Hepatocyte (in vitro differentiated cells): Measurements from ENCODE around the gene GUCY2F. TPM values are rescaled to one million over a fixed set of nuclear protein-coding genes. Genes with fewer than 3 reads are reported as not detected.

ENCODE experiments used
- DNase-seq: peaks from one replicate; pipeline ENCODE4 v3.0.0-alpha.2; 2016; ENCODE audit warnings: low spot score
- H2AFZ ChIP-seq: fragments of 200-600 bp; sonication (generic); 2 replicates; pipeline ENCODE4 v1.6.0; 2016; ENCODE audit warnings: antibody characterized with exemption, mild to moderate bottlenecking
- H3K27ac ChIP-seq: fragments of 200-600 bp; sonication (generic); 2 replicates; pipeline ENCODE4 v1.5.1; 2016; ENCODE audit warnings: mild to moderate bottlenecking
- H3K27me3 ChIP-seq: fragments of 200-600 bp; sonication (generic); 2 replicates; pipeline ENCODE4 v1.6.1; 2016
- H3K36me3 ChIP-seq: fragments of 200-600 bp; sonication (generic); replicated peaks from 2 replicates; pipeline ENCODE4 v1.5.1; 2016; ENCODE audit warnings: low read depth; ENCODE audit not compliant: insufficient read depth
- H3K4me1 ChIP-seq: fragments of 200-600 bp; sonication (generic); 2 replicates; pipeline ENCODE4 v1.5.1; 2016; ENCODE audit warnings: mild to moderate bottlenecking, moderate library complexity; ENCODE audit not compliant: insufficient read depth
- H3K4me2 ChIP-seq: fragments of 200-600 bp; sonication (generic); 2 replicates; pipeline ENCODE4 v1.6.0; 2016
- H3K4me3 ChIP-seq: fragments of 200-600 bp; sonication (generic); 2 replicates; pipeline ENCODE4 v1.5.1; 2016; ENCODE audit warnings: mild to moderate bottlenecking
- H3K79me2 ChIP-seq: fragments of 200-600 bp; sonication (generic); 2 replicates; pipeline ENCODE4 v1.6.0; 2017; ENCODE audit warnings: mild to moderate bottlenecking
- H3K9me2 ChIP-seq: fragments of 200-600 bp; sonication (generic); replicated peaks from 2 replicates; pipeline ENCODE4 v1.6.0; 2017; ENCODE audit warnings: mild to moderate bottlenecking; ENCODE audit not compliant: insufficient read depth
- H3K9me3 ChIP-seq: fragments of 200-600 bp; sonication (generic); 2 replicates; pipeline ENCODE4 v1.5.1; 2016; ENCODE audit warnings: low read depth, mild to moderate bottlenecking
- H4K20me1 ChIP-seq: fragments of 200-600 bp; sonication (generic); 2 replicates; pipeline ENCODE4 v1.6.0; 2016; ENCODE audit warnings: mild to moderate bottlenecking; ENCODE audit not compliant: insufficient read depth, poor library complexity, severe bottlenecking
- EZH2 ChIP-seq: fragments of 200-600 bp; sonication (generic); IDR thresholded peaks from 2 replicates; pipeline ENCODE4 v1.6.1; 2016; ENCODE audit warnings: antibody characterized with exemption, mild to moderate bottlenecking, borderline replicate concordance
- EZH2phosphoT487 ChIP-seq: fragments of 200-600 bp; sonication (generic); IDR thresholded peaks from one replicate; pipeline ENCODE4 v1.6.1; 2018; ENCODE audit warnings: antibody characterized with exemption, mild to moderate bottlenecking, low read depth, moderate library complexity; ENCODE audit not compliant: unreplicated experiment, severe bottlenecking
- WGBS: methylation state at CpG from one replicate; pipeline ENCODE4 v1.1.6; 2016; ENCODE audit warnings: low lambda C conversion rate; ENCODE audit errors: missing lambda C conversion rate; 5-methylcytosine and 5-hydroxymethylcytosine counted together
- polyA plus RNA-seq: library from polyadenylated mRNA; unstranded; fragments of >200 nt; fragmentation: Nextera tagmentation; extraction: Ambion mirVana; gene quantifications from 2 replicates; pipeline ENCODE4 v1.2.1, GENCODE V29; 2016
- total RNA-seq: library from RNA; depleted of rRNA; stranded (reverse); fragments of >200 nt; gene quantifications from 2 replicates; pipeline ENCODE4 v1.2.3, GENCODE V29; 2014
- TF ChIP-seq, protein P1 (sequence below): fragments of 200-600 bp; sonication (generic); IDR thresholded peaks from 2 replicates; pipeline ENCODE4 v1.5.1; 2016; ENCODE audit warnings: antibody characterized with exemption, mild to moderate bottlenecking; ENCODE audit not compliant: poor library complexity

Gene GUCY2F
- total and polyA plus RNA-seq, 2 experiments from 2014 or later: not detected

DNA sequence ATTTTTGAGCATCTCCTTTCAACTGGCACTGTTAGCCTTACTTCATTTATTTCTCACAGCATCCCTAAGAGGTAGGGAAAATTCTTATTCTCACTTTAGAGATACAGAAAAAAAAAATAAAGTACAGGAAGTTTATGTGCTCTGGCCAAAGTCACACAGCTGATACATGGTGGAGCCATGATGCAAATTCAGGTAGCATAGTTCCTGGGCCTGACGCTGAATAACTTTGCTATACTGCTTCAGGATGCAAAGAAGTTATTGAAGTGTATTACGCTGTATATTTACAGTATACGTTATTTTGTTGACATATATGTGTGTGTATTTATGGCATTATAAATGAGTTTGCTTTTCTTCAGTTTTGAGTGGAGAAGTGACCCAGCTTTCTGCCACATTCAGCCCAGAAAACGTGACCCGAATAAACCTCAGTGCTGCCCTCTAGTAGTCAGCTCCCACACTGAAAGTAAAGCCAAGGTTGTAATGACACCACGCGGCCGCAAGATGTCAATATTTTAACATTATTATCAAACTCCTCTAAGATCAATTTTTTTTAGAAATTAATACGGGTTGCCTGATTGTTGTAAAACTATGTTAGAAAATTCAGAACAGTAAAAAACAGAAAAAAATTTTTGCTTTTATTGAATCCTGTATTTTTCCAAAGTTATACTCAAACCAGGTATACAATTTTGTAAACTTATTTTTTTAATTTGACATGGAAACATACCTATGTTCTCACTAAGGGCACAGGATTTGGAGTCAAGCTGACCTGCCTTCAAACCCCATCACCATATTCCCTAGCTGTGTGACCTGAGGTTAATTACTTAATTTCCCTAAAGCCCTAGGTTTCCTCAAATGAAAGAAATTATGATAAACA, 3.8 kb upstream of the GUCY2F start:
- peak; percentile 82 for DNase-seq
- no peaks in the 10 kb centered on the region for H3K4me1 ChIP-seq
- TF ChIP-seq, protein P1, sequence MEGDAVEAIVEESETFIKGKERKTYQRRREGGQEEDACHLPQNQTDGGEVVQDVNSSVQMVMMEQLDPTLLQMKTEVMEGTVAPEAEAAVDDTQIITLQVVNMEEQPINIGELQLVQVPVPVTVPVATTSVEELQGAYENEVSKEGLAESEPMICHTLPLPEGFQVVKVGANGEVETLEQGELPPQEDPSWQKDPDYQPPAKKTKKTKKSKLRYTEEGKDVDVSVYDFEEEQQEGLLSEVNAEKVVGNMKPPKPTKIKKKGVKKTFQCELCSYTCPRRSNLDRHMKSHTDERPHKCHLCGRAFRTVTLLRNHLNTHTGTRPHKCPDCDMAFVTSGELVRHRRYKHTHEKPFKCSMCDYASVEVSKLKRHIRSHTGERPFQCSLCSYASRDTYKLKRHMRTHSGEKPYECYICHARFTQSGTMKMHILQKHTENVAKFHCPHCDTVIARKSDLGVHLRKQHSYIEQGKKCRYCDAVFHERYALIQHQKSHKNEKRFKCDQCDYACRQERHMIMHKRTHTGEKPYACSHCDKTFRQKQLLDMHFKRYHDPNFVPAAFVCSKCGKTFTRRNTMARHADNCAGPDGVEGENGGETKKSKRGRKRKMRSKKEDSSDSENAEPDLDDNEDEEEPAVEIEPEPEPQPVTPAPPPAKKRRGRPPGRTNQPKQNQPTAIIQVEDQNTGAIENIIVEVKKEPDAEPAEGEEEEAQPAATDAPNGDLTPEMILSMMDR: peak; percentile 100
- TF ChIP-seq EZH2phosphoT487: no peak
- no peak overlapping the region for H2AFZ ChIP-seq
- no peaks in the 10 kb centered on the region for H3K79me2 ChIP-seq
- no peak overlapping the region for H3K4me2 ChIP-seq
- H3K9me2 ChIP-seq: no peaks in the 10 kb centered on the region
- H3K9me3 ChIP-seq: no peaks in the 10 kb centered on the region
- 12% methylated on average over 9 of the region's 9 CpGs for WGBS
- H3K4me3 ChIP-seq: no peak overlapping the region
- no peaks in the 10 kb centered on the region for H3K27me3 ChIP-seq
- H3K27ac ChIP-seq: no peak overlapping the region
- no peaks in the 10 kb centered on the region for H3K36me3 ChIP-seq
- no peaks in the 10 kb centered on the region for H4K20me1 ChIP-seq

DNA sequence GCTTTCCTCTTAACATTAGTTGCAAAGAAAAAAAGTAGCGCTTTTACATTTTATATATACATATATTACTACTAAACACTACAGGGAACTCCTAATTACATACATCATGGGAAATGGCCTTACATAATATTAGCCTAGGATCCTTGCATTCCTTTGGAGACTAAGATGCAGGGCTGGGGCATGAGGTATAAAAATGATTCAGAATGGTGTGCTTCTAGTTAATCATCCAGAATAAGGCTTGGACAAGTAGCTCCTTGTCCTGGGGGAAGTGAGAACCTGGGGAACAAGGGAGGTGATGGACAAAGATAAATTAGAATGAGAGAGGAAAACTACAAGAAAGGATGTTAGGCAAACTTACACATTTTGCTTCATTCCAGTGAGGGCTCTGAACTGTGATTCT, 3.0 kb upstream of the GUCY2F start:
- H3K27ac ChIP-seq: no peak overlapping the region
- no peaks in the 10 kb centered on the region for H3K27me3 ChIP-seq
- no peak for DNase-seq
- H3K9me2 ChIP-seq: no peaks in the 10 kb centered on the region
- no peaks in the 10 kb centered on the region for H3K4me1 ChIP-seq
- H3K79me2 ChIP-seq: no peaks in the 10 kb centered on the region
- no peak overlapping the region for H3K4me2 ChIP-seq
- H3K4me3 ChIP-seq: no peak overlapping the region
- H4K20me1 ChIP-seq: no peaks in the 10 kb centered on the region
- H2AFZ ChIP-seq: no peak overlapping the region
- WGBS: 88% methylated on average over 1 of the region's 1 CpG
- TF ChIP-seq EZH2 (no peak), EZH2phosphoT487 (no peak)
- TF ChIP-seq, protein P1: no peak
- no peaks in the 10 kb centered on the region for H3K9me3 ChIP-seq
- H3K36me3 ChIP-seq: no peaks in the 10 kb centered on the region

DNA sequence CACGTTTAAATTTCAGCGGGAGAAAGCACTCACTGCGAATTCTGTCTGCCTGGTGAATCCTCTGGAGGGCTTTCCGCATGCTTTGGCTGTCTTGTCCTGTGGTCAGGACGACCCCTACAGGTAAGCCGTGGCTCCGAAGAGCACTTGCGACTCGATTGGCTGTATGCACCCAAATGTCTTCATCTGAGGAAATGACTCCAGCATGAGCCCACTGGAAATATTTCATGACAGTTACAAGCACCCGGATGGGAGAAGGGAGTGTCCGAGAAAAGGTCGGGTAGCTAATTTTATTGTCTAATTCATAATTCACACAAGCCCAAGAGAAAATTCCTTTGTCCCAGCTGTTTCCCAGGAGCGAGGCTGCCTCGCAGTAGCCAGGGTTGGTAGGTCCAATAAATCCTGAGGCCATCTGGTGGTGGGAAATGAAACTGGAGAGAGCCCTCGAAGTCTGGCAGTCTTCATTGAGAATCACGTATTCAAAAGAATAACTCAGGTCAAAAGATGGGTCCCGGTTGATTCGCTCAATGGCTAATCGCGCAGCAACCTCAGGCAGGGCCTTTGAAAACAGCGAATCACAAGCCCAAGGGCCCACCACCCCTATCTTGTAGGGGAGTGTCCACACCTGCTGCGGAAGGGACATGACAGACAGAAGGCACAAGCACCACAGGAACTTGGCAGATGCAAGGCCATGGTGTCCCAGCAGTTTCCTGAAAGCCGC, 6.6 kb downstream of the GUCY2F start:
- Histone ChIP-seq H2AFZ (no peak overlapping the region), H3K4me2 (peak overlapping the region; percentile 82)
- WGBS: 25% methylated on average over 23 of the region's 23 CpGs

More for the DNA sequence above, 6.6 kb downstream of the GUCY2F start:
- no peaks in the 10 kb centered on the region for H3K4me1 ChIP-seq
- no peaks in the 10 kb centered on the region for H3K36me3 ChIP-seq
- no peaks in the 10 kb centered on the region for H3K27me3 ChIP-seq
- H3K4me3 ChIP-seq: no peak overlapping the region
- DNase-seq: peak; percentile 67
- H3K9me3 ChIP-seq: no peaks in the 10 kb centered on the region
- no peaks in the 10 kb centered on the region for H4K20me1 ChIP-seq
- TF ChIP-seq EZH2 (no peak), EZH2phosphoT487 (no peak)
- TF ChIP-seq, protein P1: peak; percentile 52
- no peaks in the 10 kb centered on the region for H3K79me2 ChIP-seq
- H3K27ac ChIP-seq: no peak overlapping the region
- H3K9me2 ChIP-seq: no peaks in the 10 kb centered on the region
